Astrocyte (in vitro differentiated cells and primary cell): ENCODE data around the gene VWCE. TPM values are rescaled to one million over a fixed set of nuclear protein-coding genes. Genes with fewer than 3 reads are reported as not detected.

Experiments used
- DNase-seq: peaks from one replicate; pipeline ENCODE4 v3.0.0-alpha.2; 2010; ENCODE audit warnings: low read depth
- FAIRE-seq: peaks from 2 replicates; lab custom pipeline; 2011; peaks lifted over from hg19 to GRCh38; lab: Jason Lieb, UNC
- H2AFZ ChIP-seq: 2 replicates; pipeline ENCODE4 v1.6.0; 2012; ENCODE audit warnings: low read depth, low read length, inconsistent platforms
- H3K27ac ChIP-seq: 2 replicates; pipeline ENCODE4 v1.5.1; 2011; ENCODE audit warnings: low read depth, low read length, inconsistent platforms
- H3K27me3 ChIP-seq: 2 replicates; pipeline ENCODE4 v1.6.0; 2011; ENCODE audit warnings: low read length, inconsistent platforms; ENCODE audit not compliant: insufficient read depth
- H3K36me3 ChIP-seq: 2 replicates; pipeline ENCODE4 v1.5.1; 2011; ENCODE audit warnings: low read length, inconsistent platforms; ENCODE audit not compliant: insufficient read depth
- H3K4me1 ChIP-seq: 2 replicates; pipeline ENCODE4 v1.5.1; 2011; ENCODE audit warnings: low read length, inconsistent platforms; ENCODE audit not compliant: insufficient read depth
- H3K4me2 ChIP-seq: 2 replicates; pipeline ENCODE4 v1.6.0; 2012; ENCODE audit warnings: low read length, inconsistent platforms
- H3K4me3 ChIP-seq: 2 replicates; pipeline ENCODE4 v1.5.1; 2011; ENCODE audit warnings: low read depth, mild to moderate bottlenecking, low read length, inconsistent platforms; ENCODE audit not compliant: insufficient read depth
- H3K79me2 ChIP-seq: 2 replicates; pipeline ENCODE4 v1.6.0; 2012; ENCODE audit warnings: mild to moderate bottlenecking, low read length, inconsistent platforms; ENCODE audit not compliant: insufficient read depth
- H3K9ac ChIP-seq: 2 replicates; pipeline ENCODE4 v1.6.0; 2012; ENCODE audit warnings: mild to moderate bottlenecking, low read length, inconsistent platforms
- H3K9me3 ChIP-seq: 2 replicates; pipeline ENCODE4 v1.5.1; 2012; ENCODE audit warnings: low read depth, mild to moderate bottlenecking, low read length, inconsistent platforms; ENCODE audit not compliant: insufficient read depth
- H4K20me1 ChIP-seq: 2 replicates; pipeline ENCODE4 v1.6.0; 2012; ENCODE audit warnings: low read length, inconsistent platforms; ENCODE audit not compliant: insufficient read depth
- H3K27ac Mint-ChIP-seq: one replicate; pipeline ENCODE4 v1.8.0; 2021; ENCODE audit warnings: mild to moderate bottlenecking, mixed read lengths; ENCODE audit not compliant: unreplicated experiment
- H3K27me3 Mint-ChIP-seq: one replicate; pipeline ENCODE4 v1.8.0; 2021; ENCODE audit warnings: low read depth, mixed read lengths; ENCODE audit not compliant: unreplicated experiment
- H3K36me3 Mint-ChIP-seq: one replicate; pipeline ENCODE4 v1.8.0; 2021; ENCODE audit warnings: low read depth, mixed read lengths; ENCODE audit not compliant: unreplicated experiment
- H3K4me1 Mint-ChIP-seq: one replicate; pipeline ENCODE4 v1.8.0; 2021; ENCODE audit warnings: low read depth, mixed read lengths; ENCODE audit not compliant: unreplicated experiment
- H3K4me3 Mint-ChIP-seq: one replicate; pipeline ENCODE4 v1.8.0; 2021; ENCODE audit warnings: mild to moderate bottlenecking, moderate library complexity, mixed read lengths; ENCODE audit not compliant: unreplicated experiment
- H3K9me3 Mint-ChIP-seq: one replicate; pipeline ENCODE4 v1.8.0; 2021; ENCODE audit warnings: mild to moderate bottlenecking, mixed read lengths; ENCODE audit not compliant: unreplicated experiment
- CTCF ChIP-seq: IDR thresholded peaks from 2 replicates; pipeline ENCODE4 v1.5.1; 2011; ENCODE audit warnings: low read depth, mild to moderate bottlenecking, inconsistent platforms, low read length, moderate library complexity; ENCODE audit not compliant: insufficient read depth
- EZH2 ChIP-seq: IDR thresholded peaks from 2 replicates; pipeline ENCODE4 v1.6.1; 2012; ENCODE audit warnings: mild to moderate bottlenecking, low read length, inconsistent platforms; ENCODE audit not compliant: insufficient read depth
- total RNA-seq: library from RNA; stranded (reverse); gene quantifications from 2 replicates; pipeline ENCODE4 v1.2.1, GENCODE V29; 2021

VWCE gene
- total RNA-seq, 1 donor from 2014 or later = 17.7 TPM

DNA sequence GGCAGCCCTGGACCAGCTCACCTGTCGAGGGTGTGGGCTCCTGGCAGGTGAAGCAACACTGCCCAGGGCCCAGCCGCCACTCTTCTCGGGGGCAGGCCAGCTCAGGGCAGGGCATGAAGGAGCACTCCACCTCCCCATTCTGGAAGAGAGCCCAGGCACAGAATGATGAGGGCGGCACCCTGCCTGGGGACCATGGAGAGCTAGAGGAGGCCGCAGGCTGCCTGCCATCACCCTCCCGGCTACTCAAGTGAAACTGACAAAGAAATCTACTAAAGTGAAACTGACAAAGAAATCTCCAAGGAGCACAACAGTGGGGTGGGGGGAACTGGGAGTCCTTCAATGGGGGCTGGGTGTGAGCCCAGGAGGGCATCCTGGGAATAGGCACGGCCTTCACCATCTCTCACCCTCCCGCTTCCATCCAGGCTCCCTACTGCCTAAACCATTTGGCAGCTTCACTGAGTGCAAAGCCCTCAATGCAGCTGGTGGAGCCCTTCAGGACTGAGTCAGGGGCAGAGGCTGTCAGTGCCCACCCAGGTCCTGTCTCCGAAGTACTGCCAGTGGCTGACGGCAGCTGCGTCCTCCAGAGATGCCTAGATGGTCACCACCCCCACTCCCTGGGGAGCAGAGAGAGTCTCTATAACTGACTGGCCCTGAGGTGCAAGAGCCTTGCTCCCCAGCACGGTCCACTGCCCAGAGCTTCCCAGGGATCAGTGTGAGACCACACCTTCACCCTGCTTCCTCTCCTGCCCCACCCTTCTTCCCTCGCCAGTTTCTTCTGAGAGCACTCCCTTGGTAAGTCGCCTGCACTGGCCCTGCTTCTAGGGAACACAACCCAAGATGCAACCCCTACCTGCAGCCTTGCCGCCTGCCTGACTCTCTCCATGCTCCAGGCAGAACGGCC, 21.7 kb downstream of the VWCE start:
- peaks cover 4% of the 10 kb centered on the region for H3K4me1 Mint-ChIP-seq
- DNase-seq (no peak), FAIRE-seq (no peak)
- Histone ChIP-seq H3K4me1 (no peaks in the 10 kb centered on the region), H3K36me3 (peaks cover 1% of the 10 kb centered on the region), H3K27ac (no peak overlapping the region), H2AFZ (no peak overlapping the region), H3K9ac (no peak overlapping the region), H3K4me3 (no peak overlapping the region), H3K9me3 (no peaks in the 10 kb centered on the region), H3K79me2 (no peaks in the 10 kb centered on the region), H3K4me2 (no peak overlapping the region), H4K20me1 (peaks cover 21% of the 10 kb centered on the region), H3K27me3 (peaks cover 13% of the 10 kb centered on the region)
- no peaks in the 10 kb centered on the region for H3K27me3 Mint-ChIP-seq
- peaks cover 23% of the 10 kb centered on the region for H3K36me3 Mint-ChIP-seq
- H3K9me3 Mint-ChIP-seq = no peaks in the 10 kb centered on the region
- H3K27ac Mint-ChIP-seq = peak overlapping the region; percentile 63
- no peak overlapping the region for H3K4me3 Mint-ChIP-seq
- no peak for TF ChIP-seq EZH2
- TF ChIP-seq CTCF = no peak

DNA sequence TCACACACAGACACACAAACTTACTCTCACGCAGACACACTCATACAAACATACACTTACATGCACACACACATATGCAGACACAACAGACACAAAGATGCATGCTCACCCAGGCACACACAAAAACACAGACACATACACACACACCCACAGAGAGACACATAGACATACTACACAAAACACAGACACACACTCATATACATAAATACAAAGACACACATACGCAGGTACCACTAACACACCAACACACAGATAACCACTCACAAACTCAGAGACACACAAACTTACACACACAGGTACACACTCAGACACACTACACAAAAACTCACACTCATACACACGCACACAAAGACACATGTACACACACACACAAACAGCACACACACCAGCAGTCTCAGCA, 22.4 kb downstream of the VWCE start:
- Mint-ChIP-seq H3K9me3 (no peaks in the 10 kb centered on the region), H3K27ac (no peak overlapping the region), H3K27me3 (no peaks in the 10 kb centered on the region), H3K4me1 (no peaks in the 10 kb centered on the region), H3K36me3 (peaks cover 18% of the 10 kb centered on the region), H3K4me3 (no peak overlapping the region)
- Histone ChIP-seq H3K27ac (no peak overlapping the region), H3K27me3 (peaks cover 8% of the 10 kb centered on the region), H2AFZ (no peak overlapping the region), H3K4me1 (no peaks in the 10 kb centered on the region), H3K4me3 (no peak overlapping the region), H3K4me2 (no peak overlapping the region), H4K20me1 (peaks cover 21% of the 10 kb centered on the region), H3K9ac (no peak overlapping the region), H3K79me2 (no peaks in the 10 kb centered on the region), H3K36me3 (no peaks in the 10 kb centered on the region), H3K9me3 (no peaks in the 10 kb centered on the region)
- no peak for DNase-seq
- TF ChIP-seq EZH2 = no peak
- FAIRE-seq = no peak

GRCh38 chr11:61270354-61271076, 24.6 kb downstream of the VWCE start:
- Histone ChIP-seq H3K36me3 (no peaks in the 10 kb centered on the region), H4K20me1 (peaks cover 21% of the 10 kb centered on the region), H3K9me3 (no peaks in the 10 kb centered on the region), H3K27ac (no peak overlapping the region), H3K4me3 (no peak overlapping the region), H2AFZ (no peak overlapping the region), H3K79me2 (no peaks in the 10 kb centered on the region), H3K4me2 (no peak overlapping the region), H3K9ac (no peak overlapping the region), H3K4me1 (no peaks in the 10 kb centered on the region), H3K27me3 (peaks cover 4% of the 10 kb centered on the region)
- Mint-ChIP-seq H3K9me3 (no peaks in the 10 kb centered on the region), H3K27me3 (no peaks in the 10 kb centered on the region), H3K4me1 (peaks cover 3% of the 10 kb centered on the region), H3K4me3 (no peak overlapping the region), H3K27ac (no peak overlapping the region), H3K36me3 (peaks cover 19% of the 10 kb centered on the region)
- DNase-seq (peak; percentile 24), FAIRE-seq (no peak)
- no peak for TF ChIP-seq EZH2
- no peak for TF ChIP-seq CTCF
